A673 (cell line): ENCODE results near the gene MGAT2.

Experiments used
- EZH2 ChIP-seq: fragments of 200-600 bp; sonication (generic); IDR thresholded peaks from 2 replicates; pipeline ENCODE4 v1.6.1; 2017; ENCODE audit warnings: borderline replicate concordance, low read depth, mild to moderate bottlenecking, mixed read lengths, antibody characterized with exemption, low read length; ENCODE audit not compliant: poor library complexity, severe bottlenecking
- TF ChIP-seq, protein P1 (sequence below): fragments of 300-800, 200-600 bp; sonication (generic); conservative IDR thresholded peaks from 2 replicates; pipeline ENCODE4 v1.5.1; 2017; ENCODE audit warnings: low read depth, mild to moderate bottlenecking, antibody characterized with exemption, low read length, moderate library complexity, mixed read lengths

DNA sequence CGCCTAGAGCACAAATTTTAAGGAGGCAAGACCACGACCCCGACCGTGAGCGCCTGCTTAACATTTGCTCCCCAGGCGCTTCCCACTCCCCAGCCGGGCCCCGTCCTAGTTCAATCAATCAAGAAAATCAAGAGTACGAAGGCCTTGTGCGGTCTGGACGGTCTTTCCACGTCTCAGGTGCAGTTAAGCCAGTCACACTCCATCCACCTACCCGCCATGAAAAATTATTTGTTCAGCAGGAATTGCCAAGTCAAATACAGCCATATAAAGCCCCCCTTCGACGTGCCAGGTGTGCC, 22.5 kb upstream of the MGAT2 start:
- TF ChIP-seq, protein P1, sequence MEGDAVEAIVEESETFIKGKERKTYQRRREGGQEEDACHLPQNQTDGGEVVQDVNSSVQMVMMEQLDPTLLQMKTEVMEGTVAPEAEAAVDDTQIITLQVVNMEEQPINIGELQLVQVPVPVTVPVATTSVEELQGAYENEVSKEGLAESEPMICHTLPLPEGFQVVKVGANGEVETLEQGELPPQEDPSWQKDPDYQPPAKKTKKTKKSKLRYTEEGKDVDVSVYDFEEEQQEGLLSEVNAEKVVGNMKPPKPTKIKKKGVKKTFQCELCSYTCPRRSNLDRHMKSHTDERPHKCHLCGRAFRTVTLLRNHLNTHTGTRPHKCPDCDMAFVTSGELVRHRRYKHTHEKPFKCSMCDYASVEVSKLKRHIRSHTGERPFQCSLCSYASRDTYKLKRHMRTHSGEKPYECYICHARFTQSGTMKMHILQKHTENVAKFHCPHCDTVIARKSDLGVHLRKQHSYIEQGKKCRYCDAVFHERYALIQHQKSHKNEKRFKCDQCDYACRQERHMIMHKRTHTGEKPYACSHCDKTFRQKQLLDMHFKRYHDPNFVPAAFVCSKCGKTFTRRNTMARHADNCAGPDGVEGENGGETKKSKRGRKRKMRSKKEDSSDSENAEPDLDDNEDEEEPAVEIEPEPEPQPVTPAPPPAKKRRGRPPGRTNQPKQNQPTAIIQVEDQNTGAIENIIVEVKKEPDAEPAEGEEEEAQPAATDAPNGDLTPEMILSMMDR, result no peak
- TF ChIP-seq EZH2, result no peak
